Activated CD4-positive, alpha-beta T cell treated with anti-CD3 and anti-CD28 coated beads, Interleukin-2, amount 50 U/mL, for 4 hours (primary cell): ENCODE measurements around the gene LMO7.
"Not testable (repeated sequence)": the region's sequence is repeated elsewhere in the genome, so short reads cannot be mapped to it uniquely, and the experiment has no call there.

Experiments
- DNase-seq, 2 experiments: peaks; one replicate each; pipeline ENCODE4 v3.0.0-alpha.2; 2020

LMO7 gene

GRCh38 chr13:75648446-75648845, 12.3 kb downstream of the LMO7 start:
- DNase-seq: no peak

GRCh38 chr13:75651013-75651412, 14.9 kb downstream of the LMO7 start:
- no peak for DNase-seq

GRCh38 chr13:75652726-75653125, 16.6 kb downstream of the LMO7 start:
- no peak for DNase-seq

GRCh38 chr13:75656425-75656989, 20.4 kb downstream of the LMO7 start:
- DNase-seq: no peak

DNA sequence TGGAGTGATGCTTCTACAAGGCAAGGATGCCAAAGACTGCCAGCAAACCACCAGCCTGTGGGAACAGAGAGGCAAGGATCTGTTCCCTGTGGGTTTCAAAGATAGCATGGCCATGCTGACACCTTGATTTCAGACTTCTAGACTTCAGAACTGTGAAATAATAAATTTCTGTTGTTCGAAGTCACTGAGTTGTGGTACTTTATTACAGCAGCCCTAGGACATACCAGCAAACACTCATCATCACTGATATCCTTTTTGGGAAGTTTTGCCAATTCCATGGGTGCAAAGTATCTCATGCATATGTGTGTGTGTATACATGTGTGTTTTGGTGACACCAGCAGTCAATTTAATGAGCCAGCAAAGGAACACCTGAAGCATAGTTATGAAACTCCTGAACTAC, 21.0 kb downstream of the LMO7 start:
- no peak for DNase-seq

- DNase-seq: no peak
Measured at GRCh38 chr13:75660694-75661093, 24.6 kb downstream of the LMO7 start.

DNA sequence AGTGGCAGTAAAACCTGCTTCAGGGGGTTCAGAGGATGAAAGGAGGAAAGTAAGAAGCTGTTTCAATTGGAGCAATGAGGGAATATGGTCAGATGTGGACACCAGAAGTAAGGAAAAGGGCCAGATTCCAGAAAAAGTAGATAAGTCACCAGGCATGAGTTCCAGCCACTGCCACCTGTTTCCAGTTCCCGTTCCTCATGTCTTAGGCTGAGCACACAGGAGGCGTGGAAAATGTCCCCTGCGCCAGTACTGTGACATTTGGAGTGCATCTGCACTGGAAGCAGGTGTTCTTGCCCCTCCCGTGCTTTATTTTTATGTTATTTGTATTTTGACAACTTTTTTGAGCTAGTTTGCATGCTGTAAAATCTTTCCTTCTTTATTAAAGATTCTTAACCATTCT, 25.3 kb downstream of the LMO7 start:
- DNase-seq: no peak

DNA sequence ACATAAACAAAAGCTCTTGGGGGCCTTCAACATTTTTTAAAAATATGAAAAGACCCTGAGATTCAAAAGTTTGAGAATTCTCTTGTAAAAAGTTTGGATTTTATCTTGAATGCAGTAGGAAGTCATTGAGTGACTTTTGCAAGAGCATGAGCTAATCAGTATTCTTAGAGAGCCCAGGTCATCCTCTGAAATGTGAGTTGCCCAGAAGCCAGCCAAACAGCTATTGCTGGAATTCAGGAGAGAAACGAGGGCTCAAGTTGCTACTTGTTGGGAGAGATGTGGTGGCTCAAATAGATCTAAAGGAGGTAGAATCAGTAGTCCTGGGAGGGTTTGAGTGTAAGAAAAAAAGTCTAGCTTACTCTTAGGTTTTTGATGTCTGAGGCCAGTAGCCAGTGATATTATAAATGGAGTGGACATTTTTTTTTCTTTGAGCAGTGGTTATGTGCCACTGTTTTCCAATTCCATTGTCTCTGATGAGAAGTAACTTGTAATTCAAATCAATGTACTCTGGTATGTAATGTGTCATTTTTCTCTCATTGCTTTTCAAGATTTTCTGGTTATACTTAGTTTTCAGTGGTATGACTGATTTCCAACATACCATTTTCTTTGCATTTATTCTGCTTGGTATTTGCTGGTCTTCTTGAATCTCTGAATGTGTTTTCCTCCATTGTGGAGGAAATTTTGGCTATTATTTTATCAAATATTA, 30.7 kb downstream of the LMO7 start:
- no peak for DNase-seq

GRCh38 chr13:75669706-75670105, 33.6 kb downstream of the LMO7 start:
- DNase-seq: no peak

GRCh38 chr13:75670496-75670895, 34.4 kb downstream of the LMO7 start:
- DNase-seq: no peak

DNA sequence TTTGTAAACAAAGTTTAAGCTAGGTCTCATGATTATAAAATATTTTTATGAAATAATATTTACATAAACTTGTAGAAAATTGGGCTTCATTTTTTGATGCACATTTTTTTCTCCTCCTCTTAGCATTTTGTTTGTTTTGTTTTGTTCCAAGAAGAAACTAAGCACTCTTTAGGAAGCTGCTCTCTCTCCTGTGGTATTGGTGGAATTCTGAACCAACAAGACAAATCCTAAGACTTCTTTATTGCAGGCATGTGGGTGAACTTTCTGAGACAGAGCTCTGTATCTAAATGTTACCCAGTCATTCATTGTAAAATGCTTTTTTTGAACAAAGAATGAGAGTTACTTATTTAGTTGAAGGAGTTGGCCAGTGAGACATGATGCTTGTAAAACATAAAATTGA, 39.3 kb downstream of the LMO7 start:
- DNase-seq: no peak

GRCh38 chr13:75679459-75679858, 43.3 kb downstream of the LMO7 start:
- DNase-seq: no peak

- DNase-seq: not testable (repeated sequence)
Measured at GRCh38 chr13:75680251-75680650, 44.1 kb downstream of the LMO7 start.

DNA sequence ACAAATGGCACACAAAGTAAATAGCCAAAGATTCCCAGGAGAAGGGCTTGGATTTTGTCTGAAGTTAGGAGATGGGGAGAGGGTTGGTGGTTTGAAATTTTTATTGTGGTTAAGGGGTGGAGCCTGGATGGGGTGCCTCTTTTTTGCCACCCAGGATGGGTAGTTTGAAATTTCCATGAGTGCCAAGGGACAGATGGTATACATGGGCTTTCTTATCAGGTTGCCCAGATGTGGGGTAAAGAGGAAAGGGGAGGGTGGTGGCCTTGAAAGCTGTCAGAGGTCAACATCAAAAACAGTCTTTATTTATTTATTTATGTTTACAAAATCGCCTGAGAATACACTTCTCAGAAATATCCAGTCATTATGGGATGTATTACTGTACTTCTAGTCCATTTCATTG, 46.2 kb downstream of the LMO7 start:
- DNase-seq: no peak

- no peak for DNase-seq
Measured at GRCh38 chr13:75685239-75685697, 49.1 kb downstream of the LMO7 start.

- DNase-seq: no peak
Measured at GRCh38 chr13:75687150-75687763, 51.1 kb downstream of the LMO7 start.

- no peak for DNase-seq
Measured at GRCh38 chr13:75689686-75690085, 53.6 kb downstream of the LMO7 start.

DNA sequence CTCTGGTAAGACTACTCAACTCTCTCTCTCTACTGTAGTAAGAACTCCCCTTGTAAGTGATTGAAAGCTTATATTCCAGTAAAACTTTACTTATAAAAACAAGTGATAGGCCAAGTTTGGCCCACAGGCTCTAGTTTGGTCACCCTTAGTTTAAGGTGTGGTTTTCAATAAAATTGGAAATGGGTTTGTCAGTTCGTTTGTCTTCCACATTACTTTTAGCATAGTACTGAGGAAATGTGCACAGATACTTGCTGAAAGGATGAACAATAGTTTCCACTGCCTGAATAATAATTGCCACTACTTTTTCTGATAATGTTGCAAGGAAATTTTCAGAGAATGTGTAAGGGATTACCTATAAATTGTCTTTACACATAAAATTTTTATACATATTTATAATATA, 54.5 kb downstream of the LMO7 start:
- DNase-seq: no peak

- no peak for DNase-seq
Measured at GRCh38 chr13:75691183-75691582, 55.1 kb downstream of the LMO7 start.

DNA sequence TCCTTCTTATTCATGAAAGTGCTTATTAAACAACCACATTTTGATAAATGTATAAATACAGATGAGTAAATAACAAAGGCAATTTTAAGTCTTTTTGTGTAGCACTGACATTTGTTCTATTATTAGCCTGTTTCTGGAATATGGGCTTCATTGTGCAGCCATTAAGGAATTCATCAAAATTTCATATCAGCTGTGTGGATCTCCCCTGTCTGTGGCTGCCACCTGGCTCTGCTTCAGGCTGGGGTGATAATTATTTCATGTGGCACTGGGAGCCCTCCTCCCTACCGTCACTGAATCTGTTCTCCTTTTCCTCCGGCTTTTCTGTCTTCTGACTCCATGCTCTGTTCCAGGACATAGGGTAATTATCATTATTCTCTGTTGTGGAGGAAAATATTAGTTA, 57.1 kb downstream of the LMO7 start:
- DNase-seq: no peak

DNA sequence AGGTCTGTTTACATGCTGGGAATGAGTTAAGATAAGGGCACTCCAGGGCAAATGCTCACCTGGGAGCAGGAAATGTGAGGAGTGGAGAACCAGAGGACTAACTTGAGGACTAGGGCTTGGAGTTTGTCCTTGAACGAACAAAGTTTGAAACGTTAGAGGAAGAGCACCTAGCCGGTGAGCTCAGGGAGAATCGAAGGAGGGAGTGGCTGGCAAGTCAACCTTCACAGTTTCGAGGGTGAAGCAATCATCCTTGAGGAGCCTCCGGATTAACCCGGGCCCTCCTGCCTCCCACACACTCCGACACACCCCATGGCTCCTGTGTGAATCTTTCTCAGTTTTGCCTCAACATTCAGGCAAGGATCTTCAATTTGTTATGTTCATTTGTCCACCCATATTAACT, 58.6 kb downstream of the LMO7 start:
- no peak for DNase-seq

GRCh38 chr13:75695908-75696307, 59.8 kb downstream of the LMO7 start:
- peak; percentile 70 to 76 for DNase-seq

GRCh38 chr13:75699062-75699461, 62.9 kb downstream of the LMO7 start:
- no peak for DNase-seq

- not testable (repeated sequence) for DNase-seq
Measured at GRCh38 chr13:75699717-75700116, 63.6 kb downstream of the LMO7 start.

- DNase-seq: no peak
Measured at GRCh38 chr13:75700552-75700951, 64.4 kb downstream of the LMO7 start.
